ENCODE results near the gene USP3.

USP3 gene

DNA sequence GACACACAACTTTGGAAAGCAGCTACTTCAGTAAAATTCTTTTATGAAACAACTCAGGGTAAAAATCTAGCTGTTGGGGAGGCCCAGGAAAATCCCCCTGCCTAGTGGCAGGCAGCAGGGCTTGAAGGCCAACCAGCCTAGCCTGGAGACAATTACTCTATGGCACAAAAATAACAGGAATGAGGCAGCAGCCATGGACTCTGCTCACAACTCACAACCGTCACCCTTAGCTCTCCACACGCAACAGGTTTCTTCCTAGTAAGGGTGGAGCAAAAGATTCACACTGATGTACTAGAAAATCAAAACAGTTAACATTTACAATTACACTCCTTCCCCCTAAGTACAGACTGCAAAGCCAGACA is 92.3 kb downstream of the USP3 start:
- no peak for DNase-seq (ENCODE audit: low spot score in 2 of 2)
- Histone ChIP-seq H3K36me3 (replicated peaks) (peaks cover 12% of the 10 kb centered on the region), H3K4me1 (peaks cover 9% of the 10 kb centered on the region), H3K27me3 (ENCODE audit: low read depth) (no peaks in the 10 kb centered on the region), H3K4me3 (no peak overlapping the region), H3K9me3 (no peaks in the 10 kb centered on the region)
- in situ Hi-C loops (cut with MboI; ENCODE audit: low sequenced_read_pairs) = no loop called here

DNA sequence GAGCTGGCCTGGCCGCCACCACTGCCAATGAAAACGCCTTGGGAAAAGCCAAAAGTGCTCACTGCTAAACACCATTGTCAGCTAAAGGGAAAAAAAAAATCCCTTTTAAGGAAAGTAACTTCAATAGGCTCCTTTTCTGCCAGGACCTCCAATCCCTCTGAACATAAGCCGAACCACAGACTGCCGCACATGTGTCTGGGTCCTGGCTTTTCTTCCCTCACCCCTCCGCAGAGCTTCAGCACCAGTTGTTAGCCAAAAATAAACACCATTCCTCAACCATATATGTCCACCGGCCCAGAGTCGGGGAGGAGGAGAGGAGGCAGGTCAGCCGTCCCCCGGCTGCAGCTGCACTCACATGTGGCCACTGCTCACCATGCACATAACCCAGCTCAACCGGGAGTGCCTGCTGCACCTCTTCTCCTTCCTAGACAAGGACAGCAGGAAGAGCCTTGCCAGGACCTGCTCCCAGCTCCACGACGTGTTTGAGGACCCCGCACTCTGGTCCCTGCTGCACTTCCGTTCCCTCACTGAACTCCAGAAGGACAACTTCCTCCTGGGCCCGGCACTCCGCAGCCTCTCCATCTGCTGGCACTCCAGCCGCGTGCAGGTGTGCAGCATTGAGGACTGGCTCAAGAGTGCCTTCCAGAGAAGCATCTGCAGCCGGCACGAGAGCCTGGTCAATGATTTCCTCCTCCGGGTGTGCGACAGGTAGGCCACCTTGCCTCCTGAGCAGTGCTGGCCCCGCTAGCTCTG is 92.8 kb downstream of the USP3 start, which contains the start of gene FBXL22:
FBXL22 (plus strand) TSS at position 350 of the 753 bp plus-strand sequence; CDS start at position 356, 6 bp downstream.
- DNase-seq (ENCODE audit: low spot score in 2 of 2) = no peak
- Histone ChIP-seq H3K36me3 (replicated peaks) (peaks cover 12% of the 10 kb centered on the region), H3K4me1 (peaks cover 13% of the 10 kb centered on the region), H3K9me3 (no peaks in the 10 kb centered on the region), H3K4me3 (no peak within 1 kb of the TSS), H3K27me3 (ENCODE audit: low read depth) (no peaks in the 10 kb centered on the region)
- in situ Hi-C loops (cut with MboI; ENCODE audit: low sequenced_read_pairs) = no loop called here

GRCh38 chr15:63597821-63598220 is 93.4 kb downstream of the USP3 start:
- Histone ChIP-seq H3K4me1 (peaks cover 13% of the 10 kb centered on the region), H3K9me3 (no peaks in the 10 kb centered on the region), H3K4me3 (no peak overlapping the region), H3K27me3 (ENCODE audit: low read depth) (no peaks in the 10 kb centered on the region), H3K36me3 (replicated peaks) (peaks cover 10% of the 10 kb centered on the region)
- DNase-seq (ENCODE audit: low spot score in 2 of 2) = no peak
- in situ Hi-C loops (cut with MboI; ENCODE audit: low sequenced_read_pairs) = no loop called here

GRCh38 chr15:63598473-63599400 is 94.3 kb downstream of the USP3 start:
- Histone ChIP-seq H3K36me3 (replicated peaks) (peaks cover 1% of the 10 kb centered on the region), H3K4me3 (no peak overlapping the region), H3K27me3 (ENCODE audit: low read depth) (no peaks in the 10 kb centered on the region), H3K4me1 (peaks cover 13% of the 10 kb centered on the region), H3K9me3 (no peaks in the 10 kb centered on the region)
- in situ Hi-C loops (cut with MboI; ENCODE audit: low sequenced_read_pairs) = no loop called here
- no peak for DNase-seq (ENCODE audit: low spot score in 2 of 2)

GRCh38 chr15:63599401-63600000 is 95.1 kb downstream of the USP3 start:
- H3K4me1 ChIP-seq = peaks cover 13% of the 10 kb centered on the region
- no peaks in the 10 kb centered on the region for H3K27me3 ChIP-seq (ENCODE audit: low read depth)
- H3K4me3 ChIP-seq = peak overlapping the region; percentile 39
- in situ Hi-C loops (cut with MboI; ENCODE audit: low sequenced_read_pairs) = no loop called here
- no peaks in the 10 kb centered on the region for H3K9me3 ChIP-seq
- H3K36me3 ChIP-seq (replicated peaks) = no peaks in the 10 kb centered on the region
- peak in 1 of 2 experiments; percentile 57 for DNase-seq (ENCODE audit: low spot score in 2 of 2)

GRCh38 chr15:63600001-63600615 is 95.7 kb downstream of the USP3 start:
- Histone ChIP-seq H3K27me3 (ENCODE audit: low read depth) (no peaks in the 10 kb centered on the region), H3K4me3 (peak overlapping the region; percentile 39), H3K9me3 (no peaks in the 10 kb centered on the region), H3K4me1 (peaks cover 13% of the 10 kb centered on the region), H3K36me3 (replicated peaks) (no peaks in the 10 kb centered on the region)
- peak in 1 of 2 experiments; percentile 53 for DNase-seq (ENCODE audit: low spot score in 2 of 2)
- in situ Hi-C loops (cut with MboI; ENCODE audit: low sequenced_read_pairs) = no loop called here

DNA sequence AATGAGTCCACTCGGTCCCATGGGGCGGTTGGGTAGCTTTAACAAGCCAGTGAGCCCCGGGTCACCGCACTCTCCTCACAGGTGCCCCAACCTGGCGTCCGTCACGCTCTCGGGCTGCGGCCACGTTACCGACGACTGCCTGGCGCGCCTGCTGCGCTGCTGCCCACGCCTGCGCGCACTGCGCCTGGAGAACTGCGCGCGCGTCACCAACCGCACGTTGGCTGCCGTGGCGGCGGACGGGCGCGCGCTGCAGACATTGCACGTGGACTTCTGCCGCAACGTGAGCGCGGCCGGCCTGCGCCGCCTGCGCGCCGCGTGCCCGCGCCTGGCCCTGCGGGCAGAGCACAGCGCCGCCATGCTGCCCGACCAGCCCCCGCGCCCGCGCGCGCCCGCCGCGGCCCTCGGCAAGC is 96.2 kb downstream of the USP3 start:
- in situ Hi-C loops (cut with MboI; ENCODE audit: low sequenced_read_pairs) = no loop called here

DNA sequence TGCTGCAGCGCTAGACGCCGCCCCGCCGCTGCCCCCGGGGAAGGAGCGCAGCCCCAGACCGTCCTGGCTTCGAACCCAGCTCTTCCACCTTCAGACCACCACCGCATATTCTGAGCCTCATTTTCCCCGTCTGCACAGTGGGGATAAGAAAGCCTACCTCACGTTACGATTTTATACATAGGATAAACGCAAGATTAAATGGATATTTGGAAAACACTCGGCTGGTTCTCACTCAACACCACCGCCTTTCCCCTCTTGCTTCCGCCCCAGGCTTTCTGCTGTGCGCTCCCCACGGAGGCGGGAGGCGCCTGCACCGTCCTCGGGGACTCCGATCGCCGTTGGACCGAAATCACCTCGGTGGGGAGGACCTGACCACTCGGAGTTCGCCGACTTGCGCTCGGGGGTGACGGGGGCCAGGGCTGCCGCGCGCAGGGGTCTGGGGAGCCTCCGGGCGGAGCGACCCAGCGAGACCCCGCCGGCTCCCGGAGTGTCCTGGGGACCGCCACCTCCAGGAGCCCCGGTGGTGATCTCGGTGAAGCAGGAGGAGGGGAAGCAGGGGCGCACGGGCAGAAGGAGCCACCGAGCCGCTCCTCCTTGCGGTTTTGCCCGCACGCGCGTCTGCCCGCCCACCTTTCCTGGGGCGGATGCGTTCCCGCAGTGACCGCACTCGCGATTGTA is 96.8 kb downstream of the USP3 start:
- Histone ChIP-seq H3K4me3 (peak overlapping the region; percentile 60), H3K9me3 (no peaks in the 10 kb centered on the region), H3K36me3 (replicated peaks) (no peaks in the 10 kb centered on the region), H3K4me1 (peaks cover 13% of the 10 kb centered on the region), H3K27me3 (ENCODE audit: low read depth) (no peaks in the 10 kb centered on the region)
- DNase-seq (ENCODE audit: low spot score in 2 of 2) = peak in 1 of 2 experiments; percentile 69
- in situ Hi-C loops (cut with MboI; ENCODE audit: low sequenced_read_pairs) = no loop called here

More for the DNA sequence above, 96.2 kb downstream of the USP3 start:
- Histone ChIP-seq H3K36me3 (replicated peaks) (no peaks in the 10 kb centered on the region), H3K4me3 (peak overlapping the region; percentile 60), H3K27me3 (ENCODE audit: low read depth) (no peaks in the 10 kb centered on the region), H3K4me1 (peaks cover 13% of the 10 kb centered on the region), H3K9me3 (no peaks in the 10 kb centered on the region)
- DNase-seq (ENCODE audit: low spot score in 2 of 2) = peak; percentile 92 to 94

GRCh38 chr15:63601704-63602185 is 97.4 kb downstream of the USP3 start:
- no peak for DNase-seq (ENCODE audit: low spot score in 2 of 2)
- Histone ChIP-seq H3K36me3 (replicated peaks) (no peaks in the 10 kb centered on the region), H3K4me1 (peaks cover 13% of the 10 kb centered on the region), H3K27me3 (ENCODE audit: low read depth) (no peaks in the 10 kb centered on the region), H3K9me3 (no peaks in the 10 kb centered on the region), H3K4me3 (peak overlapping the region; percentile 60)
- in situ Hi-C loops (cut with MboI; ENCODE audit: low sequenced_read_pairs) = no loop called here

- Histone ChIP-seq H3K9me3 (no peaks in the 10 kb centered on the region), H3K27me3 (ENCODE audit: low read depth) (no peaks in the 10 kb centered on the region), H3K4me1 (peaks cover 13% of the 10 kb centered on the region), H3K4me3 (no peak overlapping the region), H3K36me3 (replicated peaks) (peaks cover under 1% of the 10 kb centered on the region; the same call in 1 of the 2 replicates)
- no peak for DNase-seq (ENCODE audit: low spot score in 2 of 2)
- in situ Hi-C loops (cut with MboI; ENCODE audit: low sequenced_read_pairs) = no loop called here
Observed at GRCh38 chr15:63602595-63602994, 98.2 kb downstream of the USP3 start.

- Histone ChIP-seq H3K4me1 (peaks cover 13% of the 10 kb centered on the region), H3K36me3 (replicated peaks) (peaks cover 9% of the 10 kb centered on the region), H3K27me3 (ENCODE audit: low read depth) (no peaks in the 10 kb centered on the region), H3K9me3 (no peaks in the 10 kb centered on the region), H3K4me3 (no peak overlapping the region)
- in situ Hi-C loops (cut with MboI; ENCODE audit: low sequenced_read_pairs) = no loop called here
- no peak for DNase-seq (ENCODE audit: low spot score in 2 of 2)
Observed at GRCh38 chr15:63603516-63603915, 99.1 kb downstream of the USP3 start.

DNA sequence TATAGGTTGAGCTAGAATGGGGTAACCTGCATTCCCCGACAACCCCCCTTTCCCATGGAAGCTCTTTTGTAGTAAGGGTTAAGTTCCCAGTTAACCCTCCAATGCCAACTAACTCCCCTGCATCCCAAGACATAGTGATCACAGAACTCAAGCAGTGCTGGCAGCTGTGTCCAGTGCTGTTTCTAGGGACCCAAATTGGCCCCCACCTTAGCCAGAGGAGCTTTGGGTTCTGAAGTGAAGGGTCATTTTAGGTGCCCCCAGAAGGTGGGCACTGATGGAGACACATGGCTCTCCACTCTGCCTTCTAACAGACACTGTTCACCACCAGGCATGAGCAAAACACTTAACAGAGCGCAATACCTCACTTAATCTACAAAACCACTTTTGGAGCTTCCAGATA is 99.9 kb downstream of the USP3 start:
- no peak overlapping the region for H3K4me3 ChIP-seq
- H3K27me3 ChIP-seq (ENCODE audit: low read depth) = no peaks in the 10 kb centered on the region
- DNase-seq (ENCODE audit: low spot score in 2 of 2) = no peak
- H3K36me3 ChIP-seq (replicated peaks) = peaks cover 16% of the 10 kb centered on the region
- H3K9me3 ChIP-seq = no peaks in the 10 kb centered on the region
- peaks cover 13% of the 10 kb centered on the region for H3K4me1 ChIP-seq
- in situ Hi-C loops (cut with MboI; ENCODE audit: low sequenced_read_pairs) = no loop called here

GRCh38 chr15:63605036-63605435 is 100.6 kb downstream of the USP3 start:
- Histone ChIP-seq H3K4me1 (peaks cover 13% of the 10 kb centered on the region), H3K27me3 (ENCODE audit: low read depth) (no peaks in the 10 kb centered on the region), H3K36me3 (replicated peaks) (peaks cover 19% of the 10 kb centered on the region), H3K4me3 (no peak overlapping the region), H3K9me3 (no peaks in the 10 kb centered on the region)
- no peak for DNase-seq (ENCODE audit: low spot score in 2 of 2)
- in situ Hi-C loops (cut with MboI; ENCODE audit: low sequenced_read_pairs) = loop anchor here (5.0 kb wide), 1 partner anchor 462 kb away; no protein-coding TSS in a partner anchor
